ENCODE measurements around the gene LHX4.

GRCh38 chr1:180181996-180182642 is 47.9 kb upstream of the LHX4 start:
- TF ChIP-seq POLR2A (IDR thresholded peaks at IDR 0.05) (no peak), POLR2AphosphoS5 (IDR thresholded peaks at IDR 0.05) (no peak)

All from suprapubic skin (tissue), 4 donors.